H1 (cell line): ENCODE data around the gene SCN7A. TPM values are rescaled to one million over a fixed set of nuclear protein-coding genes. Genes with fewer than 3 reads are reported as not detected.

Experiments
- CTCF ChIA-PET: fragments of 300-600 bp; sonication (Branson Sonifier 250); formaldehyde crosslinking; loops from one replicate; lab custom pipeline; 2021; ENCODE audit not compliant: partially characterized antibody; lab: Charles Lee
- POLR2A ChIA-PET: fragments of 300-600 bp; sonication (Branson Sonifier 250); formaldehyde crosslinking; loops from one replicate; lab custom pipeline; 2021; ENCODE audit warnings: inconsistent platforms; ENCODE audit not compliant: partially characterized antibody; lab: Charles Lee
- DNase-seq, 2 experiments: peaks; one replicate each; pipeline versions ENCODE4 v3.0.0 to v3.0.0-alpha.2; 2010 to 2022; ENCODE audit warnings: low spot score in 2 of 2, low read depth in 1 of 2, mixed read lengths in 1 of 2
- FAIRE-seq: peaks from 2 replicates; lab custom pipeline; 2011; peaks lifted over from hg19 to GRCh38; lab: Jason Lieb, UNC
- H2AFZ ChIP-seq: 2 replicates; pipeline ENCODE4 v1.8.1; 2012; ENCODE audit warnings: low read length, inconsistent platforms
- H2AK5ac ChIP-seq: 2 replicates; pipeline ENCODE4 v1.6.1; 2013; ENCODE audit warnings: low read depth, low read length
- H2BK120ac ChIP-seq: replicated peaks from 2 replicates; pipeline ENCODE3; 2013; ENCODE audit warnings: low read depth, low read length, inconsistent platforms
- H2BK12ac ChIP-seq: 2 replicates; pipeline ENCODE4 v1.6.1; 2013; ENCODE audit warnings: low read depth, low read length
- H2BK15ac ChIP-seq: 2 replicates; pipeline ENCODE4 v1.6.1; 2013; ENCODE audit warnings: low read length
- H2BK20ac ChIP-seq: 2 replicates; pipeline ENCODE4 v1.6.1; 2013; ENCODE audit warnings: low read length
- H2BK5ac ChIP-seq: 2 replicates; pipeline ENCODE4 v1.6.1; 2013; ENCODE audit warnings: low read depth, low read length
- H3K14ac ChIP-seq: 2 replicates; pipeline ENCODE4 v1.6.1; 2013; ENCODE audit warnings: inconsistent platforms; ENCODE audit not compliant: insufficient read length
- H3K18ac ChIP-seq: 2 replicates; pipeline ENCODE4 v1.6.1; 2013; ENCODE audit warnings: low read length; ENCODE audit errors: extremely low read depth
- H3K23ac ChIP-seq: 2 replicates; pipeline ENCODE4 v1.6.1; 2013; ENCODE audit warnings: inconsistent platforms; ENCODE audit not compliant: insufficient read length
- H3K23me2 ChIP-seq: 2 replicates; pipeline ENCODE4 v1.6.1; 2013; ENCODE audit warnings: low read depth, low read length
- H3K27ac ChIP-seq: 2 replicates; pipeline ENCODE4 v1.6.1; 2011; ENCODE audit warnings: low read depth, low read length, inconsistent platforms
- H3K27me3 ChIP-seq, 4 experiments: replicated peaks in 1 of 4; 1 replicate in 1 of 4; 2 replicates in 3 of 4; pipeline versions ENCODE4 v1.6.1 to v1.8.1; 2011 to 2013; ENCODE audit warnings: low read length in 3 of 4, mild to moderate bottlenecking in 3 of 4, inconsistent platforms in 2 of 4, mixed read lengths in 2 of 4, moderate library complexity in 1 of 4; ENCODE audit not compliant: control insufficient read depth in 3 of 4, insufficient read depth in 3 of 4; ENCODE audit errors: extremely low read depth in 1 of 4
- H3K36me3 ChIP-seq, 4 experiments: 2 replicates each; pipeline versions ENCODE4 v1.6.1 to v1.8.1; 2011 to 2013; ENCODE audit warnings: mild to moderate bottlenecking in 4 of 4, low read length in 3 of 4, moderate library complexity in 2 of 4, control low read depth in 1 of 4, inconsistent platforms in 1 of 4; ENCODE audit not compliant: insufficient read depth in 4 of 4, control insufficient read depth in 2 of 4
- H3K4ac ChIP-seq: replicated peaks from 2 replicates; pipeline ENCODE3; 2013; ENCODE audit warnings: low read length, low read depth, mixed read lengths, inconsistent platforms; ENCODE audit not compliant: insufficient read length
- H3K4me1 ChIP-seq, 4 experiments: replicated peaks in 1 of 4; 1 replicate in 1 of 4; 2 replicates in 3 of 4; pipeline versions ENCODE4 v1.6.1 to v1.8.1; 2011 to 2013; ENCODE audit warnings: low read length in 3 of 4, inconsistent platforms in 2 of 4, mixed read lengths in 1 of 4; ENCODE audit not compliant: insufficient read depth in 4 of 4, control insufficient read depth in 3 of 4
- H3K4me2 ChIP-seq, 2 experiments: 2 replicates each; pipeline versions ENCODE4 v1.6.1 to v1.8.1; 2011 to 2013; ENCODE audit warnings: low read depth in 2 of 2, low read length in 2 of 2, control low read depth in 1 of 2, inconsistent platforms in 1 of 2, mild to moderate bottlenecking in 1 of 2; ENCODE audit not compliant: insufficient read depth in 1 of 2
- H3K4me3 ChIP-seq, 4 experiments: fragments of 200-600, 300-600 bp in 1 of 4; sonication (generic), shearing (Covaris generic), sonication (Bioruptor Twin) in 1 of 4; 2 replicates each; pipeline versions ENCODE4 v1.5.1 to v1.8.1; 2011 to 2016; ENCODE audit warnings: low read length in 4 of 4, low read depth in 3 of 4, control low read depth in 2 of 4, inconsistent platforms in 2 of 4, mild to moderate bottlenecking in 2 of 4, mixed read lengths in 1 of 4, moderate library complexity in 1 of 4; ENCODE audit not compliant: insufficient read depth in 2 of 4; ENCODE audit errors: extremely low read depth in 1 of 4
- H3K56ac ChIP-seq: replicated peaks from 2 replicates; pipeline ENCODE3; 2013; ENCODE audit warnings: low read depth, mild to moderate bottlenecking, mixed read lengths, low read length, inconsistent platforms; ENCODE audit not compliant: insufficient read length
- H3K79me1 ChIP-seq: 2 replicates; pipeline ENCODE4 v1.6.1; 2013; ENCODE audit warnings: low read depth, low read length, control low read depth
- H3K79me2 ChIP-seq, 2 experiments: 2 replicates each; pipeline versions ENCODE4 v1.6.1 to v1.8.1; 2012 to 2013; ENCODE audit warnings: low read length in 2 of 2, mild to moderate bottlenecking in 2 of 2, inconsistent platforms in 1 of 2; ENCODE audit not compliant: insufficient read depth in 2 of 2, control insufficient read depth in 1 of 2
- H3K9ac ChIP-seq, 4 experiments: replicated peaks in 1 of 4; 1 replicate in 1 of 4; 2 replicates in 3 of 4; pipeline versions ENCODE4 v1.6.1 to v1.8.1; 2011 to 2013; ENCODE audit warnings: low read depth in 3 of 4, low read length in 3 of 4, control low read depth in 2 of 4, mild to moderate bottlenecking in 2 of 4, moderate library complexity in 2 of 4, inconsistent platforms in 1 of 4; ENCODE audit errors: extremely low read depth in 1 of 4
- H3K9me3 ChIP-seq, 2 experiments: 2 replicates each; pipeline versions ENCODE4 v1.6.1 to v1.8.1; 2012 to 2013; ENCODE audit warnings: mild to moderate bottlenecking in 2 of 2, moderate library complexity in 2 of 2, control low read depth in 1 of 2, inconsistent platforms in 1 of 2, low read depth in 1 of 2, low read length in 1 of 2, mixed read lengths in 1 of 2; ENCODE audit not compliant: insufficient read depth in 2 of 2
- H4K20me1 ChIP-seq, 2 experiments: replicated peaks in 1 of 2; 2 replicates each; pipeline versions ENCODE3 to v1.8.1; 2011 to 2013; ENCODE audit warnings: inconsistent platforms in 2 of 2, low read length in 2 of 2, mild to moderate bottlenecking in 1 of 2; ENCODE audit not compliant: insufficient read depth in 2 of 2, control insufficient read depth in 1 of 2
- H4K5ac ChIP-seq: 2 replicates; pipeline ENCODE4 v1.6.1; 2013; ENCODE audit warnings: low read length, low read depth, mixed read lengths, inconsistent platforms; ENCODE audit not compliant: insufficient read length
- H4K8ac ChIP-seq: 2 replicates; pipeline ENCODE4 v1.8.0; 2013; ENCODE audit warnings: mild to moderate bottlenecking, moderate library complexity, low read length, inconsistent platforms; ENCODE audit not compliant: insufficient read depth; ENCODE audit errors: extremely low read depth
- H4K91ac ChIP-seq: replicated peaks from 2 replicates; pipeline ENCODE3; 2013; ENCODE audit warnings: low read length, mixed read lengths, inconsistent platforms; ENCODE audit not compliant: insufficient read length
- BCL11A ChIP-seq, 2 experiments: IDR thresholded peaks; one replicate each; pipeline ENCODE4 v1.6.1; 2011; ENCODE audit warnings: low read depth in 2 of 2, low read length in 2 of 2, mild to moderate bottlenecking in 2 of 2
- KDM5A ChIP-seq: fragments of 200-600 bp; IDR thresholded peaks from 2 replicates; pipeline ENCODE4 v1.7.1; 2012; ENCODE audit warnings: mild to moderate bottlenecking, low read length, inconsistent platforms, mixed read lengths
- NANOG ChIP-seq: IDR thresholded peaks from 2 replicates; pipeline ENCODE4 v1.6.1; 2011; ENCODE audit warnings: low read length, low read depth, mild to moderate bottlenecking, inconsistent platforms; ENCODE audit not compliant: insufficient read depth, poor library complexity, severe bottlenecking
- NRF1 ChIP-seq: IDR thresholded peaks from 2 replicates; pipeline ENCODE4 v1.6.1; 2011; ENCODE audit warnings: mild to moderate bottlenecking, low read depth, low read length, improper control_type of control experiment
- SP1 ChIP-seq: IDR thresholded peaks from 2 replicates; pipeline ENCODE4 v1.6.1; 2011; ENCODE audit warnings: low read depth, low read length
- SRF ChIP-seq: IDR thresholded peaks from 2 replicates; pipeline ENCODE4 v1.6.1; 2011; ENCODE audit warnings: mild to moderate bottlenecking, low read depth, low read length, moderate library complexity
- SUZ12 ChIP-seq: fragments of 200-600 bp; sonication (generic); IDR thresholded peaks from 2 replicates; pipeline ENCODE4 v1.6.1; 2012; ENCODE audit warnings: mild to moderate bottlenecking, inconsistent platforms, low read length, moderate library complexity, mixed read lengths
- TAF1 ChIP-seq: IDR thresholded peaks from 2 replicates; pipeline ENCODE4 v1.6.1; 2011; ENCODE audit warnings: mild to moderate bottlenecking, low read depth, low read length
- polyA plus RNA-seq, 7 experiments: library from polyadenylated mRNA; depleted of rRNA in 3 of 7; stranded (reverse) in 5 of 7; unstranded in 2 of 7; fragments of >200 nt in 5 of 7; fragments of 200-250 nt in 2 of 7; gene quantifications; 1 replicate in 5 of 7; 2 replicates in 1 of 7; 4 replicates in 1 of 7; pipeline versions ENCODE4 v1.2.1 to v1.2.3, GENCODE V29; 2011 to 2013; ENCODE audit warnings: missing spikeins in 2 of 7, mixed read lengths in 2 of 7
- total RNA-seq: library from RNA; stranded (reverse); fragmentation: NEBNext Ultra II Directional; extraction: Animal tissue kit (Norgen Biotek cat#: 25700); gene quantifications from 2 replicates; pipeline ENCODE4 v1.2.1, GENCODE V29; 2021
- TF ChIP-seq, protein P1 (sequence below): IDR thresholded peaks from 2 replicates; pipeline ENCODE4 v1.6.1; 2011; ENCODE audit warnings: low read length, improper control_type of control experiment

SCN7A gene
- total and polyA plus RNA-seq, 2 of the 8 experiments (the other 6 are each of a cell fraction or from before 2014, with no cell fraction given) = 0.09 to 0.19 TPM

DNA sequence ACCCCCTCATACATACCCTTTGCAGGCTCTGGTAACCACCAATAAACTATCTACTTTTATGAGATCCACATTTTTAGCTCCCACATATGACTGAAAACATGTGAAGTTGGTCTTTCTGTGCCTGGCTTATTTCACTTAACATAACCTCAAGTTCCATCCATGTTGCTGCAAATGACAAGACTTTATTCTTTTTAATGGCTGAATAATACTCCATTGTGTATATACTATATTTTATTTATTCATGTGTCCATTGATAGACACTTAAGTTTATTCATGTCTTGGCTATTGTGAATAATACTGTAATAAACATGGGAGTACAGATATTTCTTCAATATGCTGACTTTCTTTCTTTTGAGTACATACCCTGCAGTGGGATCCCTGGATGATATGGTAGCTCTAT is 45.9 kb downstream of the SCN7A start:
- H2BK20ac ChIP-seq = no peak overlapping the region
- H3K4me2 ChIP-seq = no peak overlapping the region
- no peaks in the 10 kb centered on the region for H3K9me3 ChIP-seq
- no peak overlapping the region for H2BK12ac ChIP-seq
- H3K4ac ChIP-seq = no peak overlapping the region
- H3K79me1 ChIP-seq = no peaks in the 10 kb centered on the region
- no peaks in the 10 kb centered on the region for H3K4me1 ChIP-seq
- no peak overlapping the region for H4K5ac ChIP-seq
- H4K8ac ChIP-seq = no peak overlapping the region
- POLR2A ChIA-PET = no interaction called here
- H3K23ac ChIP-seq = no peak overlapping the region
- no peak overlapping the region for H2BK5ac ChIP-seq
- no peak overlapping the region for H3K56ac ChIP-seq
- CTCF ChIA-PET = no interaction called here
- no peaks in the 10 kb centered on the region for H4K20me1 ChIP-seq
- no peak overlapping the region for H3K27ac ChIP-seq
- no peak overlapping the region for H2BK15ac ChIP-seq
- DNase-seq = no peak
- TF ChIP-seq SP1 (no peak), NRF1 (no peak), SRF (no peak), SUZ12 (no peak), KDM5A (no peak), NANOG (no peak), BCL11A (IDR thresholded peaks at IDR 0.05; ENCODE audit: low read depth in 2 of 2, low read length in 2 of 2) (no peak), TAF1 (no peak)
- TF ChIP-seq, protein P1, sequence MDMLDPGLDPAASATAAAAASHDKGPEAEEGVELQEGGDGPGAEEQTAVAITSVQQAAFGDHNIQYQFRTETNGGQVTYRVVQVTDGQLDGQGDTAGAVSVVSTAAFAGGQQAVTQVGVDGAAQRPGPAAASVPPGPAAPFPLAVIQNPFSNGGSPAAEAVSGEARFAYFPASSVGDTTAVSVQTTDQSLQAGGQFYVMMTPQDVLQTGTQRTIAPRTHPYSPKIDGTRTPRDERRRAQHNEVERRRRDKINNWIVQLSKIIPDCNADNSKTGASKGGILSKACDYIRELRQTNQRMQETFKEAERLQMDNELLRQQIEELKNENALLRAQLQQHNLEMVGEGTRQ = no peak
- TF ChIP-seq, all 59 proteins: peak for 0
- H2AFZ ChIP-seq = no peak overlapping the region
- H3K36me3 ChIP-seq = no peaks in the 10 kb centered on the region; a peak in 1 of 8 replicates
- H2BK120ac ChIP-seq = no peak overlapping the region
- H2AK5ac ChIP-seq = no peak overlapping the region
- no peak overlapping the region for H3K18ac ChIP-seq
- no peaks in the 10 kb centered on the region for H3K23me2 ChIP-seq
- H3K9ac ChIP-seq = no peak overlapping the region
- no peaks in the 10 kb centered on the region for H3K27me3 ChIP-seq
- H3K79me2 ChIP-seq = no peaks in the 10 kb centered on the region
- no peak overlapping the region for H4K91ac ChIP-seq
- H3K4me3 ChIP-seq = no peak overlapping the region
- no peak overlapping the region for H3K14ac ChIP-seq
- FAIRE-seq = no peak
